Umbilical cord (tissue), 2 donors: Measurements from ENCODE around the gene OR52E8. TPM values are rescaled to one million over a fixed set of nuclear protein-coding genes. Genes with fewer than 3 reads are reported as not detected.

Source experiments
- DNase-seq: peaks from one replicate; pipeline ENCODE4 v3.0.0-alpha.2; 2015; ENCODE audit warnings: low spot score
- total RNA-seq: library from RNA; depleted of rRNA; stranded (reverse); fragments of >200 nt; gene quantifications from one replicate; pipeline ENCODE4 v1.2.3, GENCODE V29; 2014; ENCODE audit warnings: low replicate concordance; ENCODE audit not compliant: insufficient read depth

The OR52E8 gene
- total RNA-seq, 1 donor from 2014 or later, result 1.9 TPM

GRCh38 chr11:5808500-5809121 is 48.9 kb downstream of the OR52E8 start, which contains the start of gene OR52N2:
OR52N2 (plus strand) TSS chr11:5808924; CDS start chr11:5820336, 11,412 bp downstream.
- DNase-seq, result peak; percentile 85

GRCh38 chr11:5807580-5807979 is 49.9 kb downstream of the OR52E8 start:
- no peak for DNase-seq

Other genes starting within 250 kb of the OR52E8 start
- gene TRIM34, start 232.7 kb downstream of the OR52E8 start, total RNA-seq, result 10.1 TPM
- 22.9 TPM for gene TRIM5, start 172.6 kb downstream of the OR52E8 start, total RNA-seq
- 67.7 TPM for gene TRIM22, start 167.9 kb downstream of the OR52E8 start, total RNA-seq
- not detected for gene OR56B1, start 121.2 kb downstream of the OR52E8 start, total RNA-seq
- gene OR52N4, start 103.4 kb downstream of the OR52E8 start, total RNA-seq, result 1.9 TPM
- 0.72 TPM for gene OR52N5, start 74.3 kb downstream of the OR52E8 start, total RNA-seq
- 0.96 TPM for gene OR52N1, start 66.4 kb downstream of the OR52E8 start, total RNA-seq
- not detected for gene OR52N2, start 48.8 kb downstream of the OR52E8 start, total RNA-seq
- gene OR52E6, start 15.8 kb downstream of the OR52E8 start, total RNA-seq, result not detected
- gene OR52E4, start 22.9 kb upstream of the OR52E8 start, total RNA-seq, result 4.6 TPM
- gene OR52E5, start 35.5 kb upstream of the OR52E8 start, total RNA-seq, result 0.96 TPM
- 2.6 TPM for gene OR56A3, start 84.6 kb upstream of the OR52E8 start, total RNA-seq
- 5.5 TPM for gene OR56A5, start 110.8 kb upstream of the OR52E8 start, total RNA-seq
- 3.4 TPM for gene OR52L1, start 129.3 kb upstream of the OR52E8 start, total RNA-seq
- 2.4 TPM for gene OR56A4, start 149.3 kb upstream of the OR52E8 start, total RNA-seq
- 2.2 TPM for gene OR56A1, start 173.1 kb upstream of the OR52E8 start, total RNA-seq
- 1.7 TPM for gene OR56B4, start 250.0 kb upstream of the OR52E8 start, total RNA-seq